ENCODE results near the gene CELSR1. TPM values are rescaled to one million over a fixed set of nuclear protein-coding genes. Genes with fewer than 3 reads are reported as not detected.

CELSR1 gene
- total RNA-seq, 1 donor from 2014 or later = 0.39 TPM

DNA sequence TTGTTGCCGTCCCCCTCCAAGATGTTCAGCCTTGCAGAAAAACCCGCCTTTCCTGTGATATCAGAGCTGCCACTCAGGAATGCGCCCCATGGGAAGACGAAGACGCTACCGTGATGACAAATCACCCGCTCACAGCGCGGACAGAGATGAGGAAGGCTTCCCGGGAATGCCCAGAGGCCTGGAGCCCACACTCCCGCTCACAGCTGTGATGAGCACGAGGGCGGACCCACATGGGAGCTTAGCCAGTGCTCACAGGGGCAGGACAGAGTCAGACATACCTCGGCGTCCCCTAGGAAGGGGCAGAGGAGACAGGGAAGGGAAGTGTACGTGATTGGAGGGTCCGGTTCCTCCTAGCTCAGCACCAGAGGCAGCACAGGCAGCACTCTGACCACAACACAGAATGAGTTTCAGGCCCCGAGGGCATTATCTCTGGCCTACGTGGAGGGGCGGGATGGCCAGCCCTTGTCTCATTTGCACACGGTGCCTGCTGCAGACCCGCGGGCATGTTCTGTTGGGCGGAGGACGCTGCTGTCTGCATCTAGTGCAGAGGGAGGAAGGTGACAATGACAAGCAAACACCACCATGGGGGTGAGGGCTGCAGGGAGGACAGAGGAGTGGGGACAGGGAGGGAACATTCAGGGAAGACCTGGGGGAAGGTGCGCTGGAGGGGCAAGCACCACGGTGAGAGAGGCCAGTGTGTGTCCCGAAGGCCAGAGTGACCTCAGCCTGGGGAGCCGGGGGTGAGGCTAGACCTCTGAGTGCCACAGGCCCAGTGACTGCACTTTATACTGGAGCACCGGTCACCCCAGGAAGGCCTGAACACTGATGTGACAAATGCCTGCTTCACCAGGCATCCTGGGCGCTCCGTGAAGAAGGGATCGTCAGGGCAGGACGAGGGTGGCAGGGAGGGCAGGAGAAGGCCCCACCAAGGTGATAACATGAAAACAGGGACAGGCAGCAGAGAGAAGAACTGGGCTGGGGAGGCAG is 79.6 kb downstream of the CELSR1 start:
- DNase-seq (ENCODE audit: low spot score) = no peak
- Mint-ChIP-seq H3K9me3 (no peaks in the 10 kb centered on the region), H3K4me3 (no peak overlapping the region), H3K36me3 (ENCODE audit: low read depth) (no peaks in the 10 kb centered on the region), H3K27me3 (ENCODE audit: insufficient read depth) (no peaks in the 10 kb centered on the region), H3K27ac (no peak overlapping the region), H3K4me1 (ENCODE audit: low read depth) (no peaks in the 10 kb centered on the region)
- intact Hi-C loops (cut with micrococcal nuclease) = no loop called here

DNA sequence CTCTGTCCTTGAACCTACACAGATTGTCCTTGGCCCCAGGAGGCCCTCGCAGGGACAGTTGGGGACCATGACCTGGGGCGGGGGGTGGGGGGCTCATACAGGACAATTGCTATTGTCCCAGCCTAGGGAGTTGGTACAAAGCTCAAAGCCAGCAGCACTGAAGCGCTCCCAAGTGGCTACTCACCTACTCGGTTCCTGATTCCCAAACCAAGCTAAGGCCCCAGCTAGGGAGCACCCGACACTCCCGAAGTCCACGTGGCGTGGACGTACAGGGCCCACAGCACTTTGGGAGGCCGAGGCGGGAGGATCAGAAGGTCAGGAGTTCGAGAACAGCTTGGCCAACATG is 80.6 kb downstream of the CELSR1 start:
- H3K4me3 Mint-ChIP-seq = no peak overlapping the region

DNA sequence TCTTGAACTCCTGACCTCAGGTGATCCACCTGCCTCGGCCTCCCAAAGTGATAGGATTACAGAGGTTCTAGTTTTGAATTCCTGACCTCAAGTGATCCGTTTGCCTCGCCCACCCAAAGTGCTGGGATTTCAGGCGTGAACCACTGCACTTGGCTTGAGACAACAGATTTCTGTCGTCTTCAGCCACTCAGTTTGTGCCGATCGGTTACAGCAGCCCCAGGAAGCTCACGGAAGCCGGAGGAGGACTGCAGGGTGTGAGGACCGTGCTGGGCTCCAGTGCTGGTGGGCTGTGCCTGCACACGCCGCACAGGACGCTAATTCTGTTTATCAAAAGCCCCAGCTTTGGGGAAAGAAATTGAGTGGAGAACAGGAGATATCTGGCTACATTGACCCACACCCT is 82.0 kb downstream of the CELSR1 start:
- no peaks in the 10 kb centered on the region for H3K4me1 Mint-ChIP-seq (ENCODE audit: low read depth)
- no peak for DNase-seq (ENCODE audit: low spot score)
- no peak overlapping the region for H3K4me3 Mint-ChIP-seq
- no peaks in the 10 kb centered on the region for H3K9me3 Mint-ChIP-seq
- H3K27ac Mint-ChIP-seq = no peak overlapping the region
- intact Hi-C loops (cut with micrococcal nuclease) = no loop called here
- H3K27me3 Mint-ChIP-seq (ENCODE audit: insufficient read depth) = no peaks in the 10 kb centered on the region
- H3K36me3 Mint-ChIP-seq (ENCODE audit: low read depth) = no peaks in the 10 kb centered on the region

More for the DNA sequence above, 80.6 kb downstream of the CELSR1 start:
- intact Hi-C loops (cut with micrococcal nuclease) = no loop called here
- no peaks in the 10 kb centered on the region for H3K9me3 Mint-ChIP-seq
- H3K27ac Mint-ChIP-seq = no peak overlapping the region
- H3K36me3 Mint-ChIP-seq (ENCODE audit: low read depth) = no peaks in the 10 kb centered on the region
- H3K4me1 Mint-ChIP-seq (ENCODE audit: low read depth) = no peaks in the 10 kb centered on the region
- H3K27me3 Mint-ChIP-seq (ENCODE audit: insufficient read depth) = no peaks in the 10 kb centered on the region
- no peak for DNase-seq (ENCODE audit: low spot score)

DNA sequence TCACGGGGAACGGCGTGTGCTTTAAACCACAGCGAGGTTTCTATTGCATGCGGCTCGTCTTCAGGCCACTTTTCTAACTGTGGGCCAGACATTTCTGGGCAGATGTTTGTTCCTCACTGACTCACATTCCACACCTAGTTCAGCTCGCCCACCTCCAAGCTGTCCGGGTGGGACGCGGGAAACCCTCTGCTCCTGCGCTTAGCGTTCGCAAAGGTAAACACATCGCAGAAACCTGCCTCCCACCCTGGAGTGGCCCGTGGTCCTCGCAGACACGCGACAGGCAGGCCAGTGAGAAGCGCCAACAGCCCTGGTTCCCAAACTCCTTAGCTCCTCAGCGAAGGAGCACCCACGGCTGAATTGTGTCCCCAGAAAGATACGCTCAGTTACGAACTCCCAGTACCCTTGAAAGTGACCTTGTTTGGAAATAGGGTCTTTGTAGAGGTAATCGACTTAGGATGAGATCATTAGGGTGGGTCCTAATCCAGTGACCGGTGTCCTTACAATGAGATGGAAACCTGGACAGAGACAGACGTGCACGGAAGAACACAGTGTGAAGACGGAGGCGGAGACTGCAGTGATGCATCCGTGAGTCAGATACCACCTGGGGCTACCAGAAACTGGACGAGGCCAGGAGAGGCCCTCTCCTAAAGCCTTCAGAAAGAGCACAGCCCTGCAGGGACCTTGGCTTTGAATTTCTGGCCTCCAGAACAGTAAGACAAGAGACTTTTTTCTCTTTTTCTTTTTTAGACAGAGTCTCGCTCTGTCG is 82.7 kb downstream of the CELSR1 start:
- H3K4me3 Mint-ChIP-seq = no peak overlapping the region
- H3K27me3 Mint-ChIP-seq (ENCODE audit: insufficient read depth) = peaks cover 2% of the 10 kb centered on the region
- no peak for DNase-seq (ENCODE audit: low spot score)
- H3K36me3 Mint-ChIP-seq (ENCODE audit: low read depth) = no peaks in the 10 kb centered on the region
- H3K9me3 Mint-ChIP-seq = no peaks in the 10 kb centered on the region
- H3K4me1 Mint-ChIP-seq (ENCODE audit: low read depth) = no peaks in the 10 kb centered on the region
- H3K27ac Mint-ChIP-seq = no peak overlapping the region
- intact Hi-C loops (cut with micrococcal nuclease) = no loop called here

DNA sequence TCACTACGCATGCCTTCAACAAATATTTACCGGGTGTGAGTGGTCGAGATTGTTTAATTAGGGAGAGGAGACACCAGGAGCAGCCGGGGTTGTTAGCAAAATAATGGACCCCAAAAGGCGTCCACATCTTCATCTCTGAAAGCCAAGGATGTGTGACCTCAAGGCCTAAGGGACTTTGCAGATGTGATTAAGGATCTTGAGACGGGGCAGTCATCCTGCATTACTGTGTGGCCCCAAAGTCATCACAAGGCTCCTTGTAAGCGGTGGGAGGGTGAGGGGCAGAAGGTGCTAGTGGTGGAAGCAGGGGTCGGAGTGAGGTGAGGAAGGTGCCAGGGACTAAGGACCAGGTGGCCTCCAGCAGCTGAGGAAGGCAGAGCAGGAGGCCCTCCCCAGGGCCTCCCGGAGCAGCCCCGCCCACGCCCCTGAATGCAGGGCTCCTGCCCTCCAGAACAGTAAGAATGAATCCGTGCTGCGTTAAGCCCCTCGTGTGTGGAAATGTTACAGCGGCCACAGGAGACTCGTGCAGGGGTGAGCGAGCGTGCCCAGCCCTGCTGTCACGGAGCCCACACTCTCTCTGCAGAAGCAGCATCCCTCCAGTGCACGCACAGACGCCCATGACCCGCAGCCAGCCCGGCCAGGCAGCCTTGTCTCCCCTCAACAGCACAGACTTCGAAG is 83.5 kb downstream of the CELSR1 start:
- intact Hi-C loops (cut with micrococcal nuclease) = no loop called here
- H3K4me1 Mint-ChIP-seq (ENCODE audit: low read depth) = no peaks in the 10 kb centered on the region
- H3K36me3 Mint-ChIP-seq (ENCODE audit: low read depth) = no peaks in the 10 kb centered on the region
- no peak for DNase-seq (ENCODE audit: low spot score)
- H3K27ac Mint-ChIP-seq = no peak overlapping the region
- peaks cover 5% of the 10 kb centered on the region for H3K27me3 Mint-ChIP-seq (ENCODE audit: insufficient read depth)
- no peak overlapping the region for H3K4me3 Mint-ChIP-seq
- H3K9me3 Mint-ChIP-seq = no peaks in the 10 kb centered on the region

DNA sequence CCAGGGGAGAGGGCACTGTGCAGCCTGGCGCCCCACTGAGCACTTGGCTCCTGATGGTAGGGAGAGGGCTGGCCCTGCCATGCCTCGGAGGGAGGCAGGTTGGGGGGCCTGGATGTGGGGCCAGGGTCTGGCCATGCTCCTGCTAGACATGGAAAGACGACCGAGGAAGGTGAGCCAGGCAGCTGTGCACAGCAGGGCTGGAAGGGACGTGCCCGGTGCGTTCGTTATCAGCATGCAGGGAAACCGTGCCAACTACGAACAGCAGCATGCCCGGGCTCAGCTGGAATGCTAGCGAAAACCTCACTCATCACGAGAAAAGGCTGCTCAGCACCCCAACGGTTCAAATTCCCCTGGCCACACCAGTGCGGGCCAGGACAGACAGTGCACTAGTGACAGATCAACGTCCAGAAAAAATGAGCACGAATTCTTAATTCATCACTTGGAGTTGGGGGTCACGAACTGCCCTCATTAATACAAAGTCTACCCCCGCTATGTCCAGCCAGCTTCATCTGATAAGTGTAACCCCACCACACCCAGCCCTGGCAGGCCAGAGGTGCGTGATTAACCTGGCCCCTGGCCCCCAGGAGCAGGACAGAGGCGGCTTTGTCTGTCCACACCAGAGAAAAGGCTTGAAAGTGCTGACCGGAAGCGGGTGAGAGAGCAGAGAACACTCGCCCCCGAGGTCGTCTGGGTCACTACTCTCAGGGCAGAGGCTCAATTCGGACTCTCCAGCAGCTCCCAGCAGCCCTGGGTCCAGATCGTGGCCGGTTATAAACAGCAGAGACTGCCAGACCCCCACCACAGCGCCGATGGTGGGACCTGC is 84.2 kb downstream of the CELSR1 start:
- H3K27me3 Mint-ChIP-seq (ENCODE audit: insufficient read depth) = peaks cover 5% of the 10 kb centered on the region
- DNase-seq (ENCODE audit: low spot score) = no peak
- no peaks in the 10 kb centered on the region for H3K36me3 Mint-ChIP-seq (ENCODE audit: low read depth)
- intact Hi-C loops (cut with micrococcal nuclease) = no loop called here
- H3K4me1 Mint-ChIP-seq (ENCODE audit: low read depth) = no peaks in the 10 kb centered on the region
- H3K4me3 Mint-ChIP-seq = no peak overlapping the region
- no peak overlapping the region for H3K27ac Mint-ChIP-seq
- no peaks in the 10 kb centered on the region for H3K9me3 Mint-ChIP-seq

DNA sequence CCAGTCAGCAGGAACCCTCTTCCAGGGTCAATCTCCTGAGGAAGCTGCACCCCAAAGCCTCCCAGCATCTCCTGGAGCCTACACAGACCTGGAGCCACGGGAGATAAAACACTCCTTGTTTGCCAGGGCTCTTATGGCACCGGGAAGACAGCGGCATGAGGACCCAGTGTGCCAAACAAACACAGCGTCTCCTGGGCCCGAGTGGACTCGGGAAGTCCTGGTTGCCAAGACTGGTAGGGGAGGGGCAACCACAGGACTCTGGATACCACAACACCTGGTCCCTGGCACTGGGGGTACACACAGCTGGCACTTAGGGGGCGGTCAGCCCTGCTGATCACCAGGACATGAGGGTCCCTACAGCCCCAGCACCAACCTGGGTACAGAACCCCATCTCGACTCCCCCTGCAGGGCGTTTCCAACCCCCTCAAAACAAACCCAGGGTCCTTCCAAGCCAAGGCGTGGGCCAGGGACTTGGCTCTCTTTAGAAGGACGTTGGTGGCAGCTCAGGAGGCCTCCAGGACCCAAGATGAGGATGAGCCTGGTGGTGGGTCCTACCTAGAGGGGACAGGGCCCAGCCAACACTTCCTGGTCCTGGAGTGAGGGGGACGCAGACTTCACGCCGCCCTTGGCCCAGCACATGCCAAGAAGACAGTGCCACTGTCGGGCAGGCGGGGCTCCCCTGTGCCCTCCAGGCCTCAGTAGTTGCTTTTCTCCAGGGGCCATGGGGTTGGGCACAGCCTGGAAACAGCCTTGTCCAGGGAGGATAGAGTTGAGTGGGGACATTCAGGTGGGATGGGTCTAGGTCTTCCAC is 85.0 kb downstream of the CELSR1 start:
- DNase-seq (ENCODE audit: low spot score) = no peak
- no peak overlapping the region for H3K4me3 Mint-ChIP-seq
- H3K36me3 Mint-ChIP-seq (ENCODE audit: low read depth) = no peaks in the 10 kb centered on the region
- intact Hi-C loops (cut with micrococcal nuclease) = no loop called here
- H3K9me3 Mint-ChIP-seq = no peaks in the 10 kb centered on the region
- H3K27me3 Mint-ChIP-seq (ENCODE audit: insufficient read depth) = peaks cover 5% of the 10 kb centered on the region
- no peak overlapping the region for H3K27ac Mint-ChIP-seq
- no peaks in the 10 kb centered on the region for H3K4me1 Mint-ChIP-seq (ENCODE audit: low read depth)

DNA sequence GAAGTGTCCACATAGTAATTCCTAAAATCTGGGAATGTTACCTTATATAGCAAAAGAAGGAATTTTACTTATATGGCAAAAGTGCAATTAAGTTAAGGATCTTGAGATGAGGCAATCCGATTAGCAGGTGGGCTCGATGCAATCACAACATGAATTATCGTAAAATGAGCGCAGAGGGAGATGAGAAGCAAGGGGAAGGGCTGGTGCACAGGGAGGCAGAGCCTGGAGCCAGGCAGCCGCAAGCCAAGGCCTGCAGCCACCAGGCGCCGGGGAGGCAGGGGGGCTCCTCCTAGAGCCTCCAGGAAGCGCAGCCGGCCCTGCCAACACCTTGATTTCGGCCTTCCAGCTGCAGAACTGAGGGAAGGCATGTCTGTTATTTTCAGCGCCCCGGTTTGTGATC is 85.7 kb downstream of the CELSR1 start:
- DNase-seq (ENCODE audit: low spot score) = no peak
- Mint-ChIP-seq H3K9me3 (no peaks in the 10 kb centered on the region), H3K27ac (no peak overlapping the region), H3K4me3 (no peak overlapping the region), H3K27me3 (ENCODE audit: insufficient read depth) (peaks cover 5% of the 10 kb centered on the region), H3K4me1 (ENCODE audit: low read depth) (no peaks in the 10 kb centered on the region), H3K36me3 (ENCODE audit: low read depth) (no peaks in the 10 kb centered on the region)
- intact Hi-C loops (cut with micrococcal nuclease) = no loop called here

DNA sequence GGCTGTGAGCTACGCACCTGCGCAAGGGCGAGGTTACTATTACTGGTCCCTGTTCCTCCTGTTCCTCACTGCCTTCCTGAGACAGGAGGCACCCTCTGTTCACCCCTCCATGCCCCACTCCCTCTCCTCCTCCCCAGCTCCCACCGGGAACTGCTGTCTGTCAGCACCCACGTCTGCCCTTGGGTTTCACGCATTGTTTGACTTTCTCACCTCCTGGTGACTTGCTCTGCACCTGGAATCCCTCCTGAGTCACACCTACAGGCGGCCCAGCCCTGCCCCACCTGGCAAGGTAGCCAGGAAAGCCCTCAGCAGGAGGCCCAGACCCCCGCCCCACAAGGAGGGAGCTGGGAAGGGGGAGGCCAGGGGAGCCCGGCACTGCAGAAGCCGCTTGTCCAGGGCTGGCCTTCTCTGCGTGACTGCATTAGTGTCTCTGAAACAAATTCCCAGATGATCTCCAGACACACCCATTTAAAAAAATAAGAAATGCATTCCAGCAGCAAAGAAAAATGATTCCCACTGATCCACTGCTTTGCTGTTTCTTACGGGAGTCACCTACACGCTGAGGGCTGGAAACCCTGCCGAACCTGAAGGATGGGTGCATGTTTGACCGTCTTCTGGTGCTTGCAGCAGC is 86.4 kb downstream of the CELSR1 start:
- Mint-ChIP-seq H3K4me1 (ENCODE audit: low read depth) (no peaks in the 10 kb centered on the region), H3K36me3 (ENCODE audit: low read depth) (no peaks in the 10 kb centered on the region), H3K27me3 (ENCODE audit: insufficient read depth) (peaks cover 5% of the 10 kb centered on the region), H3K27ac (no peak overlapping the region), H3K9me3 (no peaks in the 10 kb centered on the region), H3K4me3 (no peak overlapping the region)
- intact Hi-C loops (cut with micrococcal nuclease) = no loop called here
- DNase-seq (ENCODE audit: low spot score) = no peak

DNA sequence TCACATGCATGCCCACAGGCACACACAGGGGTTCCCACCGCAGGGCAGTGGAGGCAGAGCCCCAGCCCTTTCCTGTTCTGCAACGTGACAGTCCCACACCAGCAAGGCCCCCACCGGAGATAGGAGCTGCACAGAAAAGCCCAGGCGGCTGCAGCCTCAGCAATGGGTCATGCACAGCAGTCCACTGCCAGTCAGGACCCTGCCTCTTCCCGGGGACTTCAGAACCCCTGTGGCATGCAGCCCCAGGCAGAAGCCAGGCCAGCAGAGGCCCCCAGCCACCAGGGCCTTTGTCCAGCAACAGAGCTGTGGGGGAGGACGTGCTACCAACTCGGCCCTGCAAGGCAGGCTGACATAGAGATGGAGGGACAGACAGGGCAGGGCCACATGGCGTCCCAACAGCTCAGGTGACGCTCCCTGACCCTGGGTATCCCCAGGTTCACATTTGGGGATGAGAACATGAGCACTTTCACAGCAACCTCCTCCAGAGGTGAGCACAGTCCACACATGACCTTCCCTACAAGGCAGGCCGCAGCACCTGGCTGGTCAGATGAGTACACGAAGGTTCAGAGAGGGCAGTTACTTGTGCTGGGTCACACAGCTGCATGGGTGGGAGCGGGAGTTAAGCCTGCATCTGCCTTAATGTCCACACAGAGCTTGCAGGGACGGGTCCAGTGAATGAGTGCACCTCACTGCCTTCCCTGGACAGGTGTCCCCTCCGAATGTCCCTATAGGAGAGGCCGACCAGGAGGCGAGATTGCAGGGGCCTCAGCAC is 87.3 kb downstream of the CELSR1 start:
- intact Hi-C loops (cut with micrococcal nuclease) = no loop called here
- Mint-ChIP-seq H3K27ac (no peak overlapping the region), H3K27me3 (ENCODE audit: insufficient read depth) (peaks cover 5% of the 10 kb centered on the region), H3K4me1 (ENCODE audit: low read depth) (no peaks in the 10 kb centered on the region), H3K4me3 (no peak overlapping the region), H3K9me3 (no peaks in the 10 kb centered on the region), H3K36me3 (ENCODE audit: low read depth) (no peaks in the 10 kb centered on the region)
- no peak for DNase-seq (ENCODE audit: low spot score)

DNA sequence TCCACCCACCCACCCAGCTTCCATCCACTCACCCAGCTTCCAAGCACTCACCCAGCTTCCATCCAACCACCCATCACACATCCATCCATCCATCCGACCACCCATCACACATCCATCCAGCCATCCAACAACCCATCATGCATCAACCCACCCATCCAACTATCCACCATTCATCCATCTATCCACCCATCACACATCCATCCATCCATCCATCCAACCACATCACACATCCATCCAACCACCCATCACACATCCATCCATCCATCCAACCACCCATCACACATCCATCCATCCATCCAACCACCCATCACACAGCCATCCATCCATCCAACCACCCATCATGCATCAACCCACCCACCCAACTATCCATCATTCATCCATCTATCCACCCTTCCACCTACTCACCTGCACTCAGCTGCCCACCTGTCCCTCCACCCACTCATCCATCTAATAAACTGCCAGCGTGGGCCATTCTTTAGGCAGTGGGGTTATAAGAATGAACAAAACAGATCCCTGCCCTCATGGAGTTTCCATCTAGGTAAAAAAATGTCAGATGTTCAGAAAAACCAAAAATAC is 88.2 kb downstream of the CELSR1 start:
- no peak overlapping the region for H3K27ac Mint-ChIP-seq
- H3K4me1 Mint-ChIP-seq (ENCODE audit: low read depth) = no peaks in the 10 kb centered on the region
- intact Hi-C loops (cut with micrococcal nuclease) = no loop called here
- no peak overlapping the region for H3K4me3 Mint-ChIP-seq
- no peaks in the 10 kb centered on the region for H3K9me3 Mint-ChIP-seq
- peaks cover 5% of the 10 kb centered on the region for H3K27me3 Mint-ChIP-seq (ENCODE audit: insufficient read depth)
- DNase-seq (ENCODE audit: low spot score) = no peak
- no peaks in the 10 kb centered on the region for H3K36me3 Mint-ChIP-seq (ENCODE audit: low read depth)

Data from activated T-helper 1 cell treated with anti-CD3 and anti-CD28 coated beads, Interleukin-12 subunit alpha, Interleukin-12 subunit beta, Interleukin-2, Interleukin-4 antibody, amounts not matched to agents 30 ng/mL and 10 ng/mL and 1 ng/mL, durations not matched to agents 14 hours and 24 hours and 36 hours (primary cell).